Measurements from ENCODE around the gene ING5. TPM values are rescaled to one million over a fixed set of nuclear protein-coding genes. Genes with fewer than 3 reads are reported as not detected.

Gene ING5
- total RNA-seq, 2 experiments from 2014 or later = 37.7 to 41.3 TPM

- ChIA-PET POLR2A (no interaction called here), CTCF (interaction anchor here (1.7 kb wide), 1 partner anchor 9 kb away, joined by 4 read pairs; no protein-coding TSS in a partner anchor)
- Mint-ChIP-seq H3K4me1 (ENCODE audit: low read depth) (peaks cover 15% of the 10 kb centered on the region), H3K27me3 (no peaks in the 10 kb centered on the region), H3K27ac (no peak overlapping the region), H3K36me3 (ENCODE audit: low read depth) (peaks cover 13% of the 10 kb centered on the region), H3K9me3 (no peaks in the 10 kb centered on the region), H3K4me3 (no peak overlapping the region)
- no peak for DNase-seq
- TF ChIP-seq, protein P1, sequence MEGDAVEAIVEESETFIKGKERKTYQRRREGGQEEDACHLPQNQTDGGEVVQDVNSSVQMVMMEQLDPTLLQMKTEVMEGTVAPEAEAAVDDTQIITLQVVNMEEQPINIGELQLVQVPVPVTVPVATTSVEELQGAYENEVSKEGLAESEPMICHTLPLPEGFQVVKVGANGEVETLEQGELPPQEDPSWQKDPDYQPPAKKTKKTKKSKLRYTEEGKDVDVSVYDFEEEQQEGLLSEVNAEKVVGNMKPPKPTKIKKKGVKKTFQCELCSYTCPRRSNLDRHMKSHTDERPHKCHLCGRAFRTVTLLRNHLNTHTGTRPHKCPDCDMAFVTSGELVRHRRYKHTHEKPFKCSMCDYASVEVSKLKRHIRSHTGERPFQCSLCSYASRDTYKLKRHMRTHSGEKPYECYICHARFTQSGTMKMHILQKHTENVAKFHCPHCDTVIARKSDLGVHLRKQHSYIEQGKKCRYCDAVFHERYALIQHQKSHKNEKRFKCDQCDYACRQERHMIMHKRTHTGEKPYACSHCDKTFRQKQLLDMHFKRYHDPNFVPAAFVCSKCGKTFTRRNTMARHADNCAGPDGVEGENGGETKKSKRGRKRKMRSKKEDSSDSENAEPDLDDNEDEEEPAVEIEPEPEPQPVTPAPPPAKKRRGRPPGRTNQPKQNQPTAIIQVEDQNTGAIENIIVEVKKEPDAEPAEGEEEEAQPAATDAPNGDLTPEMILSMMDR (IDR thresholded peaks at IDR 0.05) = no peak
- no peak for ATAC-seq
- intact Hi-C loops (cut with micrococcal nuclease) = no loop called here
These were observed 33.5 kb upstream of the ING5 start for GRCh38 chr2:241668354-241668753.

DNA sequence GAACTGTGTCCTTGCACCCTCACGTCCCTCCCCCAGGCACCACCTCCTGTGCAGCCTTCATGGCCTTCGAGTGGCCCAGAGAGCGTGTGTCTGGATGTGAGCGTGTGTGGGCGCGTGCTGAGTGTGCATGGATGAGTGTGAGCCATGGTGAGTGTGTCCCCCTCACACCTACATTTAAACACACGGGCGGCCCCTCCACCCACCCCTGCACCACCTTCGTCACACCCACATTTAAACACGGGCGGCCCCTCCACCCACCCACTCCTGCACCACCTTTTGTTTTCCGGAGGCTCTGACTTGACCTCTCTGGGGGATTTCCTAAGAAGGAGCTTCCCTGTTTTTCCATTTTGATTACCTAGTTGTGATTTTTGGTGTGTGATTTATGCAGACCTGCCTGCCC is 33.0 kb upstream of the ING5 start:
- TF ChIP-seq, protein P1 (IDR thresholded peaks at IDR 0.05) = no peak
- Mint-ChIP-seq H3K9me3 (no peaks in the 10 kb centered on the region), H3K36me3 (ENCODE audit: low read depth) (peaks cover 13% of the 10 kb centered on the region), H3K4me1 (ENCODE audit: low read depth) (peaks cover 15% of the 10 kb centered on the region), H3K27me3 (no peaks in the 10 kb centered on the region), H3K27ac (no peak overlapping the region), H3K4me3 (no peak overlapping the region)
- intact Hi-C loops (cut with micrococcal nuclease) = no loop called here
- POLR2A ChIA-PET = no interaction called here
- CTCF ChIA-PET = interaction anchor here (1.7 kb wide), 1 partner anchor 10 kb away, joined by 4 read pairs; no protein-coding TSS in a partner anchor
- DNase-seq (no peak), ATAC-seq (no peak)

GRCh38 chr2:241670333-241671110 is 31.3 kb upstream of the ING5 start:
- DNase-seq = no peak
- H3K27me3 Mint-ChIP-seq = no peaks in the 10 kb centered on the region
- H3K4me1 Mint-ChIP-seq (ENCODE audit: low read depth) = peaks cover 8% of the 10 kb centered on the region
- no peaks in the 10 kb centered on the region for H3K9me3 Mint-ChIP-seq
- TF ChIP-seq, protein P1 (IDR thresholded peaks at IDR 0.05) = no peak
- H3K27ac Mint-ChIP-seq = no peak overlapping the region
- H3K4me3 Mint-ChIP-seq = no peak overlapping the region
- H3K36me3 Mint-ChIP-seq (ENCODE audit: low read depth) = peaks cover 18% of the 10 kb centered on the region
- no peak for ATAC-seq
- CTCF ChIA-PET = no interaction called here
- POLR2A ChIA-PET = interaction anchor here (1.9 to 2.3 kb wide), 3 partner anchors 10 to 29 kb away, joined by 5 to 10 read pairs (median 6); partner anchors contain the start of gene DTYMK
- intact Hi-C loops (cut with micrococcal nuclease) = no loop called here

GRCh38 chr2:241671457-241672240 is 30.2 kb upstream of the ING5 start:
- TF ChIP-seq, protein P1 (IDR thresholded peaks at IDR 0.05) = no peak
- no peak for DNase-seq
- intact Hi-C loops (cut with micrococcal nuclease) = no loop called here
- H3K9me3 Mint-ChIP-seq = no peaks in the 10 kb centered on the region
- H3K4me3 Mint-ChIP-seq = no peak overlapping the region
- peaks cover 8% of the 10 kb centered on the region for H3K4me1 Mint-ChIP-seq (ENCODE audit: low read depth)
- ChIA-PET CTCF (no interaction called here), POLR2A (interaction anchor here (1.9 to 2.3 kb wide), 3 partner anchors 8 to 30 kb away, joined by 5 to 10 read pairs (median 6); partner anchors contain the start of gene DTYMK)
- H3K27ac Mint-ChIP-seq = no peak overlapping the region
- no peaks in the 10 kb centered on the region for H3K27me3 Mint-ChIP-seq
- peaks cover 22% of the 10 kb centered on the region for H3K36me3 Mint-ChIP-seq (ENCODE audit: low read depth)
- no peak for ATAC-seq

All from activated CD8-positive, alpha-beta T cell treated with anti-CD3 and anti-CD28 coated beads for 36 hours (primary cell).